ENCODE results near the gene RNF215.

The RNF215 gene

GRCh38 chr22:30386960-30387827 lies at the start of gene RNF215:
Gene RNF215, minus strand, starts transcription at chr22:30387411. Its CDS starts 98 bp downstream, at chr22:30387313.
- FAIRE-seq = no peak

- FAIRE-seq = no peak
Measured at GRCh38 chr22:30436196-30436595, 49.0 kb upstream of the RNF215 start.

DNA sequence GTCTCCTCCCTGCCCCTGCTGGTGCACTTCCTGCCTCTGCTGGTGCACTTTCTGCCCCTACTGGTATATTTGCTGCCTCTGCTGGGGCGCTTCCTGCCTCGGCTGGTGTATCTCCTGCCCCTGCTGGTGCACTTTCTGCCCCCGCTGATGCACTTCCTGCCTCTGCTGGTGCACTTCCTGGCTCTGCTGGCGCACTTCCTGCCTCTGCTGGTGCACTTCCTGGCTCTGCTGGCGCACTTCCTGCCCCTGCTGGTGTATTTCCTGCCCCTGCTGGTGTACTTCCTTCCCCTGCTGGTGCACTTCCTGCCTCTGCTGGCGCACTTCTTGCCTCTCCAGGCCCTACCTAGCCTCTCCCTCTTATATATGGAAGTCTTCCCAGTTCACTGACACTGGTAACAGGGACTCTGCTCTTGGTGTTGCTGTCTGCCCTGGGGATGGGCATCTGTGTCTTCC lies 48.5 kb upstream of the RNF215 start:
- FAIRE-seq = no peak

DNA sequence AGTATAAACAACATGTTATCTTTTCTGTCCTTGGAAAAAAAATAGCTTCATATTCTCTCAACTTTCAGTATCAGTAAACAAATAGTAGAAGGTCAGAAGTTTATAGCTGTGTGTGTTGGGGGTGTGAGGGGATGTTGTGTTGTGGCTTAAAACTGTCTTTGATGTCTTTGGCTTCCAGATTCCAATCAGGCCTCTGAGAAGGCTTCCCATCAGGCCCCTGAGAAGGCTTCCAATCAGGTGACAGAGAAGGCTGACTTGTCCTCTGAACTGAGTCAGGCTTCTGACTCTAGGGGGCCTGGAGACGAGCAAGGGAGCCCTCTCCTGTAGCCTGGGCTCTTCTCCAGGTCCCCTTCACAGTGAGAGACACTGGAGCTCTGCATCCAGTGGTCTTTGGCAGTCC lies 47.6 kb upstream of the RNF215 start:
- FAIRE-seq = no peak

GRCh38 chr22:30433773-30434172 lies 46.6 kb upstream of the RNF215 start:
- no peak for FAIRE-seq

- no peak for FAIRE-seq
Measured at GRCh38 chr22:30433227-30433626, 46.0 kb upstream of the RNF215 start.

DNA sequence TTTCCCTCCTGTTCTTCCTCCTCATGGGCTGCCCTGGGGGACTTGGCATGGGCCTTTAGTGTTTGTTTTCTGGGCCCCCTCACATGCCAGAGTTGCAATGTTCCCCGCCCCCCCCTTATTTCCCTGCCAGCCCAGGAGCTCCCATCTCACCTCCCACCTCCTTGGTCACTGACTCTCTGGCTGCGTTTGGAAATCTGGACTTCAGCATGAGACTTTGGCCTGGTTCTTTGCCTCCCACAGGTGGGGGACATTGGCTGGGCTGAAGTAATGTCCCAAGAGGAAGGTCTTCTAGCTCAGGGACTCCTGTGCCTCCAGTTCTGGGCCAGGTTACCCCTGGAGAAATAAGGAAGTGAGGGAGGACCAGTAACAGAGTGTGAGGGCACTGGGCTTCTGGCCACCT lies 45.3 kb upstream of the RNF215 start:
- FAIRE-seq = no peak

DNA sequence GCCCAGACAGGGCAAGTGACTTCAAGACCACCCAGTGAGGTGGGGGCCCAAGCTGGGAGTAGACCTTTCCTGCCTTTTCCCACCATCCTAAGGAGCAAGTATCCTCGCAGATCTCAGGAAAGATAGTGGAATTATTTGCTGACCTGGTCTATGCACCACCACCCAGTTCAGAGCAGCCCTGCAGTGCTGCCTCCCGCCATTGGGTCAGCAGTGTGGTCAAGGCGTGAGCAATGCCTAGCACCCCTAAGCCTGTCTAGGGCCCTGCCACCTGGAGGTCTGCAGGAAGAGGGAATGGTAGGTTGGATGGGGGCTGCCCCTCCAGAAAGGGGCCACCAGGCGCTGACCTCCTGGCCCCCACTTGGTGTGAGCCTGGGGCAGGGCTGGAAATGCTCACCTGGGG lies 44.9 kb upstream of the RNF215 start:
- no peak for FAIRE-seq

DNA sequence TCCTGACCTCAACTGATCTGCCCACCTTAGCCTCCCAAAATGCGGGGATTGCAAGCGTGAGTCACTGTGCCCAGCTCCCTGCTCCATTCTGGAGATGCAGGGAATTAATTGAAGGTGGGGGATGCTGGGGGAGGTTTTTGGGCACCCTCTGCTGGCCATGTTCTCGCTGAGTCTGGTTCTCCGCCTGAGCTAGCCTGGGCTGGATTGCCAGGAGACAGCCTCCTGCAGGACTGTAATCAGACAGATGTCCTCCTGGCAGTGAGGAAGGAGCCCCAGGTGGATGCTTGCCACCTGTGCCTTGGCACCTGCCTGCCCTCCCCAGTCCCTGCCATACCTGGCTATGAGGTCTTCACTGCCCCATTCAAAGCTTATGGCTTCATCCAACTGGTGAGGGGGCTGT lies 43.7 kb upstream of the RNF215 start:
- FAIRE-seq = no peak

GRCh38 chr22:30429887-30430286 lies 42.7 kb upstream of the RNF215 start:
- FAIRE-seq = no peak

DNA sequence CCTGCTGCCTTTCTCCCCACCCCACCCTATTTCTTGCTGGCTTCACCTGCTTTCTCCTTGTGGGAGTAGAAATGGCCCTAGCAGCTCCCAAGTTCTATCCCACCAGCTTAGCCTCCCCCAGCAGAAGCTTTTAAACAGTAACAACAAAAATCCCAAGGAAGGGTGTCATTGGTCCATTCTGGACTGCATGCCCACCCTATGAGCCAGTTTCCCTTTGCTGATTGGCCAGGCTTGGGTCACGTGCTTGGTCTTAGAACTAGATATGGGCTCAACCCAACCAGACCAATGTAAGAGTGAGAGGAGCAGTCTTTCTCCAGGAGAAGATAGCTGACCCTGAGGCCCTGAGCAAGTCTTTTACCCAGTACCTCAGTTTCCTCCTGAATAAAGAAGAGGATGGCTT lies 40.7 kb upstream of the RNF215 start:
- no peak for FAIRE-seq

DNA sequence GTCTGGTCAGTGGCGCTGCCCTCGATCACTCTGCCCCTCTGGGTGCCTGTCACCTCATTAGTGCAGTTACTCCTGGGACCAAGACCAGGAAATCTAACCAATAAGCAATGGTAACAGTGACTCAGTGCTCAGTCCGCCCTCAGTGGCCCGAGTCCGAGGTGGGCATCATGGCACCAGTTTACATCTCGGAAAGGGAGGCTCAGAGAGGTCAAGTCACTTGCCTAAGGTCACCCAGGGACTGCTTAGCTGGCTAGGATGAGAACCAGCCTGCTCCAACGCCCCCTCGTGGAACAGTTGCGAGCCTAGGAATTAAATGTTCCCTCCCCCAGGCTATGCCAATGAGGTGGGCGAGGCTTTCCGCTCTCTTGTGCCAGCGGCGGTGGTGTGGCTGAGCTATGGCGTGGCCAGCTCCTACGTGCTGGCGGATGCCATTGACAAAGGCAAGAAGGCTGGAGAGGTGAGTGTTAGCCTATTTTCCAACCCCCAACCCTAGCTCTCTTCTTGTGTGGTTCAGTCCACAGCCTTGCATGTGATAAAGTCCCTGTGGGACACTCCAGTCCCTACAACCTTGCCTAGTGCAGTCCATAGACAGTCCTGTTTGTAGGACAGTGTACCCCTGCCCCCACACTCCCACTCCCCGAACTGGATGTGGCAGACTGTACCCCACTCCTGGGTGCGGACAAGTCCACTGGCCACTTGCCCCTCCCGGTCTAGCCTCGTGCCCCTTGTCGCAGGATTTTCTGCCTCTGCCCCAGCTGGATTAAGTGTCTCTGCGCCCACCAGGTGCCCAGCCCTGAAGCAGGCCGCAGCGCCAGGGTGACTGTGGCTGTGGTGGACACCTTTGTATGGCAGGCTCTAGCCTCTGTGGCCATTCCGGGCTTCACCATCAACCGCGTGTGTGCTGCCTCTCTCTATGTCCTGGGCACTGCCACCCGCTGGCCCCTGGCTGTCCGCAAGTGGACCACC lies 39.5 kb upstream of the RNF215 start:
- no peak for FAIRE-seq

- no peak for FAIRE-seq
Measured at GRCh38 chr22:30425616-30426387, 38.6 kb upstream of the RNF215 start, which contains the start of gene MTFP1. Gene MTFP1, plus strand, starts transcription at chr22:30425768. Its CDS starts 112 bp downstream, at chr22:30425880.

GRCh38 chr22:30425327-30425615 lies 38.1 kb upstream of the RNF215 start:
- no peak for FAIRE-seq

- no peak for FAIRE-seq
Measured at GRCh38 chr22:30424534-30425326, 37.5 kb upstream of the RNF215 start.

GRCh38 chr22:30423959-30424533 lies 36.8 kb upstream of the RNF215 start:
- peak; percentile 43 for FAIRE-seq

GRCh38 chr22:30423301-30423958 lies 36.2 kb upstream of the RNF215 start:
- no peak for FAIRE-seq

GRCh38 chr22:30422481-30423300 lies 35.5 kb upstream of the RNF215 start:
- no peak for FAIRE-seq

GRCh38 chr22:30421695-30422480 lies 34.7 kb upstream of the RNF215 start:
- FAIRE-seq = no peak

Data from islet of Langerhans (tissue), 1 donor.